Keratinocyte (primary cell): ENCODE measurements around the gene NPHS1. TPM values are rescaled to one million over a fixed set of nuclear protein-coding genes. Genes with fewer than 3 reads are reported as not detected.

Experiments
- DNase-seq: peaks from one replicate; pipeline ENCODE4 v3.0.0-alpha.2; 2011; ENCODE audit warnings: low read depth, missing footprints, low spot score
- FAIRE-seq: peaks from 2 replicates; lab custom pipeline; 2011; peaks lifted over from hg19 to GRCh38; lab: Jason Lieb, UNC
- H2AFZ ChIP-seq: 2 replicates; pipeline ENCODE4 v1.6.0; 2012; ENCODE audit warnings: low read length, control low read depth, inconsistent platforms; ENCODE audit not compliant: control insufficient read depth
- H3K27ac ChIP-seq: 2 replicates; pipeline ENCODE4 v1.5.1; 2011; ENCODE audit warnings: low read length; ENCODE audit not compliant: control insufficient read depth, insufficient read depth
- H3K27me3 ChIP-seq: 3 replicates; pipeline ENCODE4 v1.6.0; 2011; ENCODE audit warnings: low read length; ENCODE audit not compliant: control insufficient read depth, insufficient read depth; ENCODE audit errors: extremely low read depth
- H3K36me3 ChIP-seq, 2 experiments: 2 replicates in 1 of 2; 3 replicates in 1 of 2; pipeline ENCODE4 v1.5.1; 2011; ENCODE audit warnings: low read length in 2 of 2, mild to moderate bottlenecking in 1 of 2; ENCODE audit not compliant: control insufficient read depth in 2 of 2, insufficient read depth in 2 of 2; ENCODE audit errors: extremely low read depth in 1 of 2
- H3K4me1 ChIP-seq: 3 replicates; pipeline ENCODE4 v1.5.1; 2011; ENCODE audit warnings: low read length; ENCODE audit not compliant: control insufficient read depth, insufficient read depth; ENCODE audit errors: extremely low read depth
- H3K4me2 ChIP-seq: 3 replicates; pipeline ENCODE4 v1.6.0; 2011; ENCODE audit warnings: low read depth, low read length; ENCODE audit not compliant: control insufficient read depth, insufficient read depth; ENCODE audit errors: extremely low read depth
- H3K4me3 ChIP-seq, 3 experiments: fragments of 200-600 bp in 1 of 3; sonication (generic) in 1 of 3; 2 replicates in 2 of 3; 3 replicates in 1 of 3; pipeline ENCODE4 v1.5.1; 2011 to 2016; ENCODE audit warnings: low read length in 3 of 3, mild to moderate bottlenecking in 3 of 3, control low read depth in 2 of 3, inconsistent platforms in 1 of 3, low read depth in 1 of 3, mixed read lengths in 1 of 3, mixed run types in 1 of 3, moderate library complexity in 1 of 3; ENCODE audit not compliant: control insufficient read depth in 2 of 3, insufficient read depth in 2 of 3; ENCODE audit errors: extremely low read depth in 1 of 3
- H3K79me2 ChIP-seq: 2 replicates; pipeline ENCODE4 v1.6.0; 2012; ENCODE audit warnings: low read length; ENCODE audit not compliant: control insufficient read depth, insufficient read depth
- H3K9ac ChIP-seq: 3 replicates; pipeline ENCODE4 v1.6.0; 2011; ENCODE audit warnings: low read length; ENCODE audit not compliant: control insufficient read depth, insufficient read depth; ENCODE audit errors: extremely low read depth
- H3K9me1 ChIP-seq: 3 replicates; pipeline ENCODE4 v1.6.0; 2011; ENCODE audit warnings: low read length; ENCODE audit not compliant: control insufficient read depth, insufficient read depth; ENCODE audit errors: extremely low read depth
- H3K9me3 ChIP-seq: 2 replicates; pipeline ENCODE4 v1.5.1; 2012; ENCODE audit warnings: low read depth, low read length; ENCODE audit not compliant: control insufficient read depth
- H4K20me1 ChIP-seq: 3 replicates; pipeline ENCODE4 v1.6.0; 2011; ENCODE audit warnings: low read length; ENCODE audit not compliant: control insufficient read depth, insufficient read depth; ENCODE audit errors: extremely low read depth
- EZH2 ChIP-seq: IDR thresholded peaks from one replicate; pipeline ENCODE4 v1.6.1; 2012; ENCODE audit warnings: inconsistent platforms, mild to moderate bottlenecking, low read length, moderate library complexity
- dilution Hi-C: fragments of 300-500 bp; cut with MboI; formaldehyde crosslinking; loops from one replicate; pipeline ENCODE4 v1.7.0; 2020; ENCODE audit warnings: low sequenced_read_pairs; ENCODE audit not compliant: extremely low pct_ligation_motif_present
- polyA plus RNA-seq, 5 experiments: library from polyadenylated mRNA; depleted of rRNA in 3 of 5; stranded (reverse) in 3 of 5; stranded (forward) in 1 of 5; unstranded in 1 of 5; fragments of >200 nt; gene quantifications; 1 replicate in 1 of 5; 2 replicates in 3 of 5; 3 replicates in 1 of 5; pipeline versions ENCODE4 v1.2.1 to v1.2.3, GENCODE V29; 2011 to 2012; ENCODE audit warnings: missing spikeins in 2 of 5, low read depth in 1 of 5, low replicate concordance in 1 of 5
- TF ChIP-seq, protein P1 (sequence below), 3 experiments: IDR thresholded peaks in 1 of 3; conservative IDR thresholded peaks in 1 of 3; optimal IDR thresholded peaks in 1 of 3; 2 replicates in 2 of 3; 3 replicates in 1 of 3; pipeline versions ENCODE3 to v1.5.1; 2011; ENCODE audit warnings: low read length in 3 of 3, mild to moderate bottlenecking in 3 of 3, moderate library complexity in 2 of 3, control low read depth in 1 of 3, inconsistent platforms in 1 of 3; ENCODE audit not compliant: insufficient read depth in 2 of 3; ENCODE audit errors: extremely low read depth in 1 of 3

Gene NPHS1
- polyA plus RNA-seq, 1 donor (not counting 4 experiments of a cell fraction or from before 2014, with no cell fraction given): not detected

DNA sequence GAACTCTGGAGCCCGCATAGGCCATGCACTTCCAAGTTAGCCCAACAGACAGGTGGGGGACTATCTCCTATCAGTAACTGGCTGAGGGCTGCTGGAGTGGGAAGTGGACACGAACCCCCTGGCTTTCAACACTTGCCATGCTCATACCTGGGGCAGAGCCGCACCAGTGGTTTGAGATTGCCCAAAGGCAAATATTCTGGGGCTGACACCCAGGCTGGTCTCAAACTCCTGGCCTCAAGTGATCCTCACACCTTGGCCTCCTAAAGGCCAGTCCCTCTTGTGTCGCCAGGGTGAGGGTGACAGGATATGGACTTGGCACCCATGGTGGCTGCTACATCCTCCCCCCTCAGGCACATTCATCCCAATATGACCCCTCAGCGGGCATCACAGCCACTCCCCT lies 34.9 kb upstream of the NPHS1 start:
- no peak overlapping the region for H3K9ac ChIP-seq
- FAIRE-seq (no peak), DNase-seq (no peak)
- no peaks in the 10 kb centered on the region for H3K4me1 ChIP-seq
- H3K9me1 ChIP-seq: no peaks in the 10 kb centered on the region
- dilution Hi-C loops: no loop called here
- H3K4me2 ChIP-seq: no peak overlapping the region
- no peaks in the 10 kb centered on the region for H3K79me2 ChIP-seq
- H4K20me1 ChIP-seq: no peaks in the 10 kb centered on the region
- H3K27me3 ChIP-seq: no peaks in the 10 kb centered on the region
- TF ChIP-seq EZH2: no peak
- TF ChIP-seq, protein P1, sequence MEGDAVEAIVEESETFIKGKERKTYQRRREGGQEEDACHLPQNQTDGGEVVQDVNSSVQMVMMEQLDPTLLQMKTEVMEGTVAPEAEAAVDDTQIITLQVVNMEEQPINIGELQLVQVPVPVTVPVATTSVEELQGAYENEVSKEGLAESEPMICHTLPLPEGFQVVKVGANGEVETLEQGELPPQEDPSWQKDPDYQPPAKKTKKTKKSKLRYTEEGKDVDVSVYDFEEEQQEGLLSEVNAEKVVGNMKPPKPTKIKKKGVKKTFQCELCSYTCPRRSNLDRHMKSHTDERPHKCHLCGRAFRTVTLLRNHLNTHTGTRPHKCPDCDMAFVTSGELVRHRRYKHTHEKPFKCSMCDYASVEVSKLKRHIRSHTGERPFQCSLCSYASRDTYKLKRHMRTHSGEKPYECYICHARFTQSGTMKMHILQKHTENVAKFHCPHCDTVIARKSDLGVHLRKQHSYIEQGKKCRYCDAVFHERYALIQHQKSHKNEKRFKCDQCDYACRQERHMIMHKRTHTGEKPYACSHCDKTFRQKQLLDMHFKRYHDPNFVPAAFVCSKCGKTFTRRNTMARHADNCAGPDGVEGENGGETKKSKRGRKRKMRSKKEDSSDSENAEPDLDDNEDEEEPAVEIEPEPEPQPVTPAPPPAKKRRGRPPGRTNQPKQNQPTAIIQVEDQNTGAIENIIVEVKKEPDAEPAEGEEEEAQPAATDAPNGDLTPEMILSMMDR (optimal IDR thresholded peaks at IDR 0.05 in 1 of 3, IDR thresholded peaks at IDR 0.05 in 1 of 3, conservative IDR thresholded peaks at IDR 0.05 in 1 of 3; ENCODE audit: extremely low read depth in 1 of 3, insufficient read depth in 2 of 3, low read length in 3 of 3): no peak
- H2AFZ ChIP-seq: no peak overlapping the region
- H3K27ac ChIP-seq: no peak overlapping the region
- H3K36me3 ChIP-seq: peaks cover 15 to 23% of the 10 kb centered on the region in 2 experiments
- no peaks in the 10 kb centered on the region for H3K9me3 ChIP-seq
- no peak overlapping the region for H3K4me3 ChIP-seq

- no peaks in the 10 kb centered on the region for H3K9me1 ChIP-seq
- no peak overlapping the region for H3K27ac ChIP-seq
- H3K9me3 ChIP-seq: no peaks in the 10 kb centered on the region
- DNase-seq (no peak), FAIRE-seq (no peak)
- no peaks in the 10 kb centered on the region for H3K27me3 ChIP-seq
- no peak overlapping the region for H3K9ac ChIP-seq
- no peaks in the 10 kb centered on the region for H3K79me2 ChIP-seq
- H3K36me3 ChIP-seq: peaks cover 15 to 23% of the 10 kb centered on the region in 2 experiments
- no peaks in the 10 kb centered on the region for H3K4me1 ChIP-seq
- no peak overlapping the region for H2AFZ ChIP-seq
- dilution Hi-C loops: no loop called here
- TF ChIP-seq EZH2: no peak
- TF ChIP-seq, protein P1 (optimal IDR thresholded peaks at IDR 0.05 in 1 of 3, IDR thresholded peaks at IDR 0.05 in 1 of 3, conservative IDR thresholded peaks at IDR 0.05 in 1 of 3; ENCODE audit: extremely low read depth in 1 of 3, insufficient read depth in 2 of 3, low read length in 3 of 3): no peak
- H3K4me3 ChIP-seq: no peak overlapping the region
- H3K4me2 ChIP-seq: no peak overlapping the region
- H4K20me1 ChIP-seq: no peaks in the 10 kb centered on the region
Observed at GRCh38 chr19:35885904-35886303, 33.6 kb upstream of the NPHS1 start.
